Measurements from ENCODE around the gene PLCL2.

PLCL2 gene

DNA sequence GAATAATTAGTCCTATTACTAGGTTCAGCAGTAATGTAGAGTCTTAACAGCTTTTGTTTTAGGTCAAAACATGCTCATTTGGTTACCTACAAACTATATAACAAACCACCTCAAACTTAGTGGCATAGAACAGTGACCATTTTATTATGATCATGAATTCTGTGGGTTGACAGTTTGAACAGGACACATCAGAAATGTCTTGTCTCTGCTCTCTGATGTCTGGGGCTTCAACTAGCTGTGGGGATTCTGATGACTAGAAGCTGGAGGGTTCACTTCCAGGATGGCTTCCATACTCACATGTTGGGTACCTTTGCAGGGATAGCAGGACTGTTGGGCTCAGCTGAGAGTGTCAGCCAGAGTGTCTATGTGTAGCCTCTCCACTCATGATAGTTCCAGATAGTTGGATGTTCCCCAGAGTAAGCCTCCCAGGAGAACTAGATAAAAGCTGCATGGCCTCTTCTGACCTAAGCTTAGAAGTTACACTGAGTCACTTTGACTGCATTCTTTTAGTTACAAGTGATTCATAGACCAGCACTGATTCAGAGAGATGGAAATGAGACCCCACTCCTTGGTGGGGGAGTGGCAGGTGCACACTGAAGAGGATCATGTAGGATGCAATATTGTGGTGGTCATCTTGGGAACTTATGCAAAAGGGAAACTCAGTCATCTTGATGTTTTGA lies 32.6 kb downstream of the PLCL2 start:
- no peak overlapping the region for H3K27ac ChIP-seq (ENCODE audit: low read depth, low read length)
- no peaks in the 10 kb centered on the region for H3K36me3 ChIP-seq (ENCODE audit: control insufficient read depth, insufficient read depth, low read length)
- H3K4me1 ChIP-seq (ENCODE audit: control insufficient read depth, insufficient read depth, low read length): no peaks in the 10 kb centered on the region
- no peak overlapping the region for H3K4me3 ChIP-seq (ENCODE audit: low read length)
- H3K27me3 ChIP-seq (ENCODE audit: control insufficient read depth, insufficient read depth, low read length): no peaks in the 10 kb centered on the region
- no peak overlapping the region for H3K9ac ChIP-seq (ENCODE audit: low read length)

DNA sequence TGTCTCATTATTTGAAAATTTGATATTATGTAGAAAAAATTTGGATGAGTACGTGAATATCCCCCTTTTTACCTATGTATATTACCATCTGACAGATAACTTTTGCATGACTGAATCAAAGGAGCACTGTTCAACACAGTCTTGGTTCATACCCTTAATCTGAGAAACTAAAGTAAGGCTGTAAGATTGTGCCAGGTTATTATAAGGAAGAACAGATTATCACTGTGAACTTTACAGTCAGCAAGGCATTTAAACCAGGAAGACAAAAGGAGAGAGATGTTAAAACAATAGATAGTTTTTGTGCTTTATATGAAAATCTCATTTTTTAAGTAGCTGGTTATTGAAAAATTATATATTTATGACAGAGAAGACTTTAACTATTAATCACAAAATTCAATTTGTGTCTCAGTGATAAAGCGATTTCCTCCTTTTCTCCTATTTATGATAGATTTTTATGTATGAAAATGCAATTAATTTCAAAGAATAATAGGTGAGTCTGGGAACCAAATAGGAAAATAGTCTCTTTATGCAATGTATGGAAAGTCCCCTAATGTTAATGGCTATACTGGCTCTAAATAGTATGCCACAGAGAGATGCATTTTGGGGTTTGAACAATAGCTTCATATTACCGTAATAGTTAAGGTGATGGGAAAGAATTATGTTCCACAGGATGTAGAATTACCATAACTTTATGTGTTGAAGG lies 33.4 kb downstream of the PLCL2 start:
- no peaks in the 10 kb centered on the region for H3K4me1 ChIP-seq (ENCODE audit: control insufficient read depth, insufficient read depth, low read length)
- H3K27ac ChIP-seq (ENCODE audit: low read depth, low read length): no peak overlapping the region
- H3K9ac ChIP-seq (ENCODE audit: low read length): no peak overlapping the region
- H3K36me3 ChIP-seq (ENCODE audit: control insufficient read depth, insufficient read depth, low read length): no peaks in the 10 kb centered on the region
- no peaks in the 10 kb centered on the region for H3K27me3 ChIP-seq (ENCODE audit: control insufficient read depth, insufficient read depth, low read length)
- no peak overlapping the region for H3K4me3 ChIP-seq (ENCODE audit: low read length)

DNA sequence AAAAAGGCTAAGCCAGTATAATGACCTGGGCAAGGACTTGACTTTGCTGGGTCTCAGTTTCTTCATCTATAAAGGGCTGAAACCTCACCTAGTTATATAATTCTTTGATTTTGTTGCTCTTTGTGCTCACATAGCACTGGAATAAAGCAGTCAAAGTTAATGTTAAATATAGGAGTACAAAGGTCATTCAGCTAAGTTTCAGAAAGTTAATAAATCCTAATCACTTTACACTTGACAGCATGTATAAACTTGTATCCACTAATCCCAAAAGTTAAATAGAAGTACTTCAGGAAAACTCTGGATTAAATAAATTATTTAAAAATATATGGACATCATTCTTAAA lies 33.9 kb downstream of the PLCL2 start:
- H3K27ac ChIP-seq (ENCODE audit: low read depth, low read length): no peak overlapping the region
- H3K4me1 ChIP-seq (ENCODE audit: control insufficient read depth, insufficient read depth, low read length): no peaks in the 10 kb centered on the region
- no peak overlapping the region for H3K4me3 ChIP-seq (ENCODE audit: low read length)
- no peak overlapping the region for H3K9ac ChIP-seq (ENCODE audit: low read length)
- no peaks in the 10 kb centered on the region for H3K27me3 ChIP-seq (ENCODE audit: control insufficient read depth, insufficient read depth, low read length)
- no peaks in the 10 kb centered on the region for H3K36me3 ChIP-seq (ENCODE audit: control insufficient read depth, insufficient read depth, low read length)

DNA sequence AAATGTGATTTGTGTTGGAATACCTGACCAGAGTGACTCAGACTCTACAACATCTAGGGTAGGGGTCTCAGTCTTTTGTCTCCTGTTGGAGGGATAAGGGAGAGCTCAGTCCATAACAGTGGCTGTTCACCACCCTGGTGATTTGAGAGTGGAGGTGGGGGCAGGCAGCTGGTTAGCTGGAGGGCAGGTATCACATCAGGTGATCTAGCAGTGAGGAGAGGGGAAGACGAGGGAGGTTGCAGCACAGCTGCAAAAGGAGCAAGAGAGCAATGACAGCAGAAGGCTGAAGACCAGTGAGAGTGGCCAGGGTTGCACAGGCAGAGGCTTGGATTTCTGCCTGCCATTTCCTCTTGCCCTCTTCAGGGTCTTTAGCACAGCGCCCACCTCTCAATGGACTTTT lies 38.4 kb downstream of the PLCL2 start:
- Histone ChIP-seq H3K36me3 (ENCODE audit: control insufficient read depth, insufficient read depth, low read length) (no peaks in the 10 kb centered on the region), H3K9ac (ENCODE audit: low read length) (no peak overlapping the region), H3K4me3 (ENCODE audit: low read length) (no peak overlapping the region), H3K27me3 (ENCODE audit: control insufficient read depth, insufficient read depth, low read length) (no peaks in the 10 kb centered on the region), H3K4me1 (ENCODE audit: control insufficient read depth, insufficient read depth, low read length) (no peaks in the 10 kb centered on the region), H3K27ac (ENCODE audit: low read depth, low read length) (no peak overlapping the region)

DNA sequence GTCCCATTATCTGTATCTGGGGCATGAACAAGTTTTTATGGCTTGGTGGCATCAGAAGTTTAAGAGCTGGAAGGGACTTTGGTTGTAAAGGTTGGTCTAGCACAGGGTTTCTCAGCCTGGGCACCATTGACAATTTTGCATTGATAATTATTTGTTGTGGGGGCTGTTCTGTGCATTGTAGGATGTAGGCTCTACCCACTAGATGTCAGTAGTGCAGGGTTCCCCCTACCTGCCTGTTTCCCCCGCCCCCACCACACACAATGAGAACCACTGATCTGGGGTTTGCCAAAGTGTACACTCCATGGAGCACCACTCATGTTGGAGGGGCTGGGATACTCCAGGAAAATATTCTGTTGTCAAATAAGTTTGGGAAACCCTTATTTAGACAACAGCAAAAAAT lies 42.7 kb downstream of the PLCL2 start:
- Histone ChIP-seq H3K4me1 (ENCODE audit: control insufficient read depth, insufficient read depth, low read length) (no peaks in the 10 kb centered on the region), H3K9ac (ENCODE audit: low read length) (no peak overlapping the region), H3K36me3 (ENCODE audit: control insufficient read depth, insufficient read depth, low read length) (no peaks in the 10 kb centered on the region), H3K27me3 (ENCODE audit: control insufficient read depth, insufficient read depth, low read length) (no peaks in the 10 kb centered on the region), H3K27ac (ENCODE audit: low read depth, low read length) (no peak overlapping the region), H3K4me3 (ENCODE audit: low read length) (no peak overlapping the region)

DNA sequence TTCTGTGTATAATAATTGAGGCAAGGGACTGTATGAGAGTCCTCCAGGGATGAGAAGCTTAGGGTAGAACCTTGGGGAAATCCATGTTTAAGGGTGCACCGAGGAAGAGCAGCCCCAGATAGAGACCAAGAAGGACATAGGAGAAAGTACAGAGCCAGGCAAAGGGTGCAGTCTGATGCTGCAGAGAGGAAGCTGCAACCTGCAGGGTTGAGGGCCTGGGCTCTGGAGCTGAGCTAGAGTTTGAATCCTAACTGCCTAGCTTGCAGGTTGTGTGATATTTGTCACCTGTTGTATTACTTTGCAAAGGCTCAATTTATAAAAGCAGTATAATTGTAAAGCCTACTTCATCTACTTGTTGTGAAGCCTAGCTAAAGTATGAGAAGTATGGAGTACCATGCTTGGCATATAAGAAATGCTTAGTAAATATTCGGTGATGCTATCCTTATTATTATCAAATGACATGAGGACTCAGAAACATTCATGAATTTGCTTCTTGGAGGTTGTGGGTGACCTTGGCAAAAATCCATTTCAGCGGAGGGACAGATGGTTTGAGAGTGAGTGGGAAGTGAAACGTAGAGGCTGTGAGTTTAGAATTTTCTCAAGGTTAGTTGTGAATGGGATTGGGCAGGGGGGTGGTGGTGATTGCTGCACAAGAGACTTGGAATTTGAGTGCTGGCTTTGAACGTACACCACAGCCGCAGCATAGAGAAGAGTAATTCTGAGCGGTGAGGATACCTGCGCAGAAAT lies 43.8 kb downstream of the PLCL2 start:
- H3K4me1 ChIP-seq (ENCODE audit: control insufficient read depth, insufficient read depth, low read length): no peaks in the 10 kb centered on the region
- H3K27me3 ChIP-seq (ENCODE audit: control insufficient read depth, insufficient read depth, low read length): no peaks in the 10 kb centered on the region
- H3K9ac ChIP-seq (ENCODE audit: low read length): no peak overlapping the region
- no peak overlapping the region for H3K4me3 ChIP-seq (ENCODE audit: low read length)
- no peaks in the 10 kb centered on the region for H3K36me3 ChIP-seq (ENCODE audit: control insufficient read depth, insufficient read depth, low read length)
- H3K27ac ChIP-seq (ENCODE audit: low read depth, low read length): no peak overlapping the region

DNA sequence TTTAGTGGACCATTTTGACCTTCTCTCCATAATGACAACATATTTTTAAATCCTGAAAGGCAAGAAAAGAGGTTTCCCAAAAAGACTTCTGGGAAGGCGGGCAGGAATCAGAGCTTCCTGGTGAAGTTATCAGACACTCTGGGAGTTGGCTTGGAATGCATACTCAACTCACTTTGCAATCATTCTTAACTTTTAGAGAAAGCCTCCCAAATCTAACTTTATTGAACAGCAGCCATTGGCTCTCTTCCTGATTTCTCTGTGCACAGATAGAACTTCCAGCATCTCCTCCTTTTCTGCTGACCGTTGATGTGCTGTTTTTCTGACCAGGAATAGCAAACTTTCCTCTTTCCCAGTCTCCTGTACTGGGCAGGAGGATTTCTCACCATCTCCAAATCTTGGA lies 44.6 kb downstream of the PLCL2 start:
- Histone ChIP-seq H3K27me3 (ENCODE audit: control insufficient read depth, insufficient read depth, low read length) (no peaks in the 10 kb centered on the region), H3K36me3 (ENCODE audit: control insufficient read depth, insufficient read depth, low read length) (no peaks in the 10 kb centered on the region), H3K27ac (ENCODE audit: low read depth, low read length) (no peak overlapping the region), H3K4me3 (ENCODE audit: low read length) (no peak overlapping the region), H3K9ac (ENCODE audit: low read length) (no peak overlapping the region), H3K4me1 (ENCODE audit: control insufficient read depth, insufficient read depth, low read length) (no peaks in the 10 kb centered on the region)

DNA sequence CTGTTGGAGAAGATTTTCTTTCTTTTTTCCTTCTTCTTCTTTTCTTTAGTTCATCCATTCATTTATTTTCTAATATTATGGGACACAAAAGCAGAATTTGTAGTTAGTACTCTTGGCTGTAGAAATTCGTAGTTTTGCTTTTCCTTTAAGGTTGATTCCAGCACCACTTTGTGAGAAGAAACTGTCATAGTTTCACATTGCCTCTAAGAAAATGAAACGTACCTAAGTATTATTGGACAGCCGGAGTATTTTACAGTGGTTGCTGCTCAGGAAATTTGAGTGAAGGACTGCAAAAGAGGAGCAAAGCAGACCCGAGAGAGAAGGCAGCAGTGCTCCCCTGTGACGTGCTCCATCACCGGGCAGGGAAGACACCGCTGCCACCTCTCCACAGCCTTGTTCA lies 48.1 kb downstream of the PLCL2 start:
- H3K27me3 ChIP-seq (ENCODE audit: control insufficient read depth, insufficient read depth, low read length): no peaks in the 10 kb centered on the region
- H3K4me1 ChIP-seq (ENCODE audit: control insufficient read depth, insufficient read depth, low read length): no peaks in the 10 kb centered on the region

DNA sequence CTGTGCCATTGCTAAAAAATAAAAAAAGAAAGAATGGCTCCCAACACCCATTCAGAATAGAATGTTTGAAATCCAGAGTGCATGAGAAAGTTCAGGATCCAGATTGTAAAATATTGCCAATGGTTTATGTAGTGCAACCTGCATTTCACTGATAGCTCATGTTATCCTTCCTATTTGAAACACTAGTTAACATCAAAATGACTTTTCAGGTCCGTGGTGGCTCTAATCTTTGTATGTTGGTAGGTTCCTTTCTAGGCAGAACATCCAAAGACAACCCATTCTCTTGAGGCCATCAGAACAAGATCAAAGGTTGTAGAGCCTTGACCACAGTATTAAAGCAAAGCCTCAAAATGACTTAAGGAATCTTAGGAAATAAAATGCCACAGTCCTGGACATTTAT lies 51.0 kb downstream of the PLCL2 start:
- Histone ChIP-seq H3K9ac (ENCODE audit: low read length) (no peak overlapping the region), H3K27me3 (ENCODE audit: control insufficient read depth, insufficient read depth, low read length) (no peaks in the 10 kb centered on the region), H3K36me3 (ENCODE audit: control insufficient read depth, insufficient read depth, low read length) (no peaks in the 10 kb centered on the region), H3K4me3 (ENCODE audit: low read length) (no peak overlapping the region), H3K4me1 (ENCODE audit: control insufficient read depth, insufficient read depth, low read length) (no peaks in the 10 kb centered on the region), H3K27ac (ENCODE audit: low read depth, low read length) (no peak overlapping the region)

More for the DNA sequence above, 48.1 kb downstream of the PLCL2 start:
- no peak overlapping the region for H3K4me3 ChIP-seq (ENCODE audit: low read length)
- H3K27ac ChIP-seq (ENCODE audit: low read depth, low read length): no peak overlapping the region
- H3K36me3 ChIP-seq (ENCODE audit: control insufficient read depth, insufficient read depth, low read length): no peaks in the 10 kb centered on the region
- H3K9ac ChIP-seq (ENCODE audit: low read length): no peak overlapping the region

DNA sequence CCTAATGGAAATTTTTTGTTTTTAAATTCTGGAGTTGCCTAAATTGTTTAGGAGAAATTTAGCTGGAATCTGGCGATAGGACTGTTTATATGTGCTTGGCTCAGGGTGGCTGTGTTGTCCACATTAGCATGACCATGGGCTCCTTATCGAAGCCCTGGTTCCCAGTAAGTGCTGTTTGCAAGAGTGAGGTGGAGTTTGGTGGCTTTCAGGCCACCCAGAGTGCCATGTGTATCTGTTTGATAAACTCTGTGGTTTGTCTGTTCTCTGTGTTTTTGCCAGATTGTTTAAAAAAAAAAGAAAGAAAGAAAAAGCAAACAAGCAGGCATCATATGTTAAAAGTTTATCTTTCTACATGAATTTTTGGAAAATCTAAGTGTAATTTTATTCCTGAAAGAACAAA lies 51.5 kb downstream of the PLCL2 start:
- no peak overlapping the region for H3K9ac ChIP-seq (ENCODE audit: low read length)
- no peak overlapping the region for H3K4me3 ChIP-seq (ENCODE audit: low read length)
- no peaks in the 10 kb centered on the region for H3K36me3 ChIP-seq (ENCODE audit: control insufficient read depth, insufficient read depth, low read length)
- H3K27ac ChIP-seq (ENCODE audit: low read depth, low read length): no peak overlapping the region
- no peaks in the 10 kb centered on the region for H3K4me1 ChIP-seq (ENCODE audit: control insufficient read depth, insufficient read depth, low read length)
- no peaks in the 10 kb centered on the region for H3K27me3 ChIP-seq (ENCODE audit: control insufficient read depth, insufficient read depth, low read length)

DNA sequence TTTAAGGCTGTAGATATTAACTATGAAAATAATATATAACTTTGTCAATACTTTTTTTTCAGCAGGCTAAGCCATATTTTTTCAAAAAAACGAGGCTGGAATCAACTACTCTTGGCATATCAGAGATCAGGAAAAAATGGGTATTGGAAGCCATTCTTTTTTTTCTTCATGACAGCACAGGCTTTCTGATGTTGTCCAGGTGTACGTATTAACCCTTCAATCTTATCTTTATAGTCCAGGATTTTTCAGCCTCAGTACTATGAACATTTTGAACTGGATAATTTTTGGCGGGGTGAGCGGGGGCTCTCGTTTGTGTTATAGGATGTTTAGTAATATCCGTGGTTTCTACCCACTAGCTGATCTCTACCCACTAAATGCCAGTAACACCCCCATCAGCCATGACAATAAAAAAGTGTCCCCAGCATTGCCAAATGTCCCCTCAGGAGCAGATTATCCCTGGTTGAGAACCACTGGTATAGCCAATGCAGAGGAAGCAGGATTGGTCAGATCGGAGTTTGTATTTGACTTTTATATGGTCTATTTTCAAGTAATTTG lies 52.0 kb downstream of the PLCL2 start:
- H3K27me3 ChIP-seq (ENCODE audit: control insufficient read depth, insufficient read depth, low read length): no peaks in the 10 kb centered on the region
- H3K36me3 ChIP-seq (ENCODE audit: control insufficient read depth, insufficient read depth, low read length): no peaks in the 10 kb centered on the region

DNA sequence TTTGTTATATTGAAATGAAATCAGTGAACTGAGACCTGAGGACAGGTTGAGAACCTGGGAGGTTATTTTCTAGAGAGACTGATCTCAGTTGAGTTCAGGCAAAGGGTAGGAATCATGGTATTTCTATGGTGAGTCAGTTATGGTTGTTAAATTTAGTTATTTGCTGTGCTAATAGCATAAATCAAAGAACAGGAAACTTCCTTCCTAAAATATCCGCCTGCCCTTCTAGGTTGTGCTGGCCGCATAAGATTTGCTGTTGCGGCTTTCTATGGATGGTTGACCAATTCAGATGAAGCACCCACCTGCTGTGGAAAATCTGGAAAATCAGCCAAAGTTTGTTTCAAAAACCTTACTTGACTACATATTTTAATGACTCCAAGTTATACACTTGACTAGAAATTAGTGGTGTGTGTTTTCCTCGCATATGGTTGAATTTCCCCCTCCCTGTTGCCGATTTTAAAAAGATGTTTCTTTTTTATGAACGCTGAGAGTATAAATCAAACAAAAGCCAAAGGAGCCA lies 52.6 kb downstream of the PLCL2 start:
- Histone ChIP-seq H3K4me1 (ENCODE audit: control insufficient read depth, insufficient read depth, low read length) (no peaks in the 10 kb centered on the region), H3K4me3 (ENCODE audit: low read length) (no peak overlapping the region), H3K9ac (ENCODE audit: low read length) (no peak overlapping the region), H3K36me3 (ENCODE audit: control insufficient read depth, insufficient read depth, low read length) (no peaks in the 10 kb centered on the region), H3K27me3 (ENCODE audit: control insufficient read depth, insufficient read depth, low read length) (no peaks in the 10 kb centered on the region), H3K27ac (ENCODE audit: low read depth, low read length) (no peak overlapping the region)

More for the DNA sequence above, 52.0 kb downstream of the PLCL2 start:
- Histone ChIP-seq H3K4me3 (ENCODE audit: low read length) (no peak overlapping the region), H3K9ac (ENCODE audit: low read length) (no peak overlapping the region), H3K4me1 (ENCODE audit: control insufficient read depth, insufficient read depth, low read length) (no peaks in the 10 kb centered on the region), H3K27ac (ENCODE audit: low read depth, low read length) (no peak overlapping the region)
